Activated CD4-positive, alpha-beta T cell treated with anti-CD3 and anti-CD28 coated beads, Interleukin-2, amount 50 U/mL, for 16 hours (primary cell): Measurements from ENCODE around the gene BPIFB1.

Experiments used
- DNase-seq: peaks from one replicate; pipeline ENCODE4 v3.0.0-alpha.2; 2020

The BPIFB1 gene

GRCh38 chr20:33332905-33333456 lies 50.0 kb downstream of the BPIFB1 start:
- no peak for DNase-seq

DNA sequence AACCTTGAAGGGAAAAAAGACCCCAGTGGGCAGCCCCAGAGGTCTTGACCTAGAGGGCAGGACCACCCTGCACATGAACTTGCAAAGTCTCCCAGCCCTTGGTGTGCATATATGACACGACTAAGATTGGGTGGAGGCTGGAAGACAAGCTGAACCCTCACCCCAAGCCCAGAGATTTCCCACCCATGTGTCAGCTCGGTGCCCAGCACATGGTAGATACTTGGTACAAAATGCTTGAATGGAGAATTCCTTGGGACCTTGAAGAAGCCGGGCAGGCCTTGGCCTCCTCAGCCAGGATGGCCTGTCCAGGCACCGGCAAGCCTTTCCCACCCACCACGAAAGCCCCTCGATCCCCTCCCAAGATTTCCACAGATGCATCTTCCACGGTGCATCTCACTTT lies 50.6 kb downstream of the BPIFB1 start:
- no peak for DNase-seq

GRCh38 chr20:33334111-33334510 lies 51.1 kb downstream of the BPIFB1 start:
- no peak for DNase-seq

- no peak for DNase-seq
Measured at GRCh38 chr20:33336375-33336774, 53.4 kb downstream of the BPIFB1 start.

DNA sequence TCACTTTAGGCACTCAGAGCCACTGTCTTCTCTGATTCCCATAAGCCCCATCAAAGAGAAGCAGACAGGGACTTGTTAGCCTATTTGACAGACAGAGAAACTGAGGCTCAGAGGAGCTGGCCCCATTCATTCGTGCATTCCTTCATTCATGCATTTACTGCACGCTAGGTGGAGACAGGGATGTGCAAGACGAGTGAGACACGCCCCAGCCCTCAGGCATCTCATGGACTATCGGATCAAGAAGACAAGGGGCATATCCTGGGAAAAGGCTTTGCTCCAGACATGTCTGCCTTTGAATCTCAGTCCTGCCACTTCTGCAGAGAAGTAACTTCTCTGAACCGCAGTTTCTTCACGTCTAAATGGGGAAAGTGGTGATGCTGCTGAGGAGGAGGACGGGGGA lies 54.1 kb downstream of the BPIFB1 start:
- no peak for DNase-seq

- no peak for DNase-seq
Measured at GRCh38 chr20:33337531-33338165, 54.6 kb downstream of the BPIFB1 start.

DNA sequence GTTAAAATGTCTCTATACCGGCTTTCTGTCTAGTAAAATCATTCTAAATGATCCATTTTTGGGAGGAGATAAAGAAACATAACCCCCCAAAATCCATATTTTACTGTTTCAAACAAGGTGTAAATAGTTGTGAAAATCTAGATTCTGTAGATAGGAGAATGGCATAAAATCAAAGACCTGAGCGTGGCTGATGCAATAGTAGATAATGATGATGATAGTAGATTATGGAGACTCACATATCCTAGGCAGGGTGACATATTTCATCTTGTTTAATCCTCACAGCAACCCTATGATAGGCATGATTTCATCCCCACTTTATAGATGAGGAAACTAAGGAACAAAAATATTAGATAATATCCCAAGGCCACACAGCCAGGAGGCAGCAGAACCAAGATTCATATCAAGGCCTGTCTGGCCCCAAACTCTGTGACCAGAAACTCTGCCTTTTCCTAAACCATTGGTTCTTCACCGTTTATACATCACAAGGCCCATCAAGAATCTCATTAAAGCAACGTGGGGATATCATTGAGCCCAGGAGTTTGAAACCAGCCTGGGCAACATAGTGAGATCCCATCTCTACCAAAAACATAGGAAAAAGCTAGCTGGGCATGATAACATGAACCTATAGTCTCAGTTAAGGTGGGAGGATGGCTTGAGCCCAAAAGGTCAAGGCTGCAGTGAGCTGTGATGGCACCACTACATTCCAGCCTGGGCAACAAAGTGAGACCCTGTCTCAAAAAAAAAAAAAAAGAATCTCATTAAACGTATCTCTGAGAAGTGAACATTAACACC lies 55.6 kb downstream of the BPIFB1 start:
- DNase-seq, result no peak

DNA sequence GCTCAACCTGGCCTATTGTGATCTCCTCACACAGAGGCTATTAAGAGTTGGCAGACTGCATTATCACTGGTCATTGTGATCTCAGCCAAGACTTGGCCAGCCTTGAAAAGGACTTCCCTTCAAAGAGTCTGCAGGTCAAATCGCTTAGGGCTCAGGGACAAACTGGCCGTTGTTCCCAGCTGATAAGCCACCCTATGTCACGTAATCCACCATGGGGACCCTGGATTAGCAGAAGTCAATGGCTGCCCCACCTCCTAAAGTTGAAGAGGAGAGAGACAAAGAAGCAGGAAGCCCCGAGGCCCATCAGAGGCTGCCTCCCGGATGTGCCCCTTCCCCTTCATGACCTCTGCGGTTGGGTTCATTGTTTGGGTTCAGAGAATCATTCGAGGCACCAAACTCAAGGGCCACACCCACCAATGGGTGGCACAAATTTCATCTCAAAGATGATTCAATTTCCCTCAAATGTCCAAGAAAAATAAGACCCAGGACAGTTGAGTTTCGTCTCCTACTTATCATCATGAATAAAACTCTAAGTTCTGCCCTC lies 56.6 kb downstream of the BPIFB1 start:
- no peak for DNase-seq

- no peak for DNase-seq
Measured at GRCh38 chr20:33343521-33343920, 60.5 kb downstream of the BPIFB1 start.

GRCh38 chr20:33345342-33345741 lies 62.3 kb downstream of the BPIFB1 start:
- DNase-seq, result no peak

- no peak for DNase-seq
Measured at GRCh38 chr20:33348136-33348937, 65.3 kb downstream of the BPIFB1 start.

DNA sequence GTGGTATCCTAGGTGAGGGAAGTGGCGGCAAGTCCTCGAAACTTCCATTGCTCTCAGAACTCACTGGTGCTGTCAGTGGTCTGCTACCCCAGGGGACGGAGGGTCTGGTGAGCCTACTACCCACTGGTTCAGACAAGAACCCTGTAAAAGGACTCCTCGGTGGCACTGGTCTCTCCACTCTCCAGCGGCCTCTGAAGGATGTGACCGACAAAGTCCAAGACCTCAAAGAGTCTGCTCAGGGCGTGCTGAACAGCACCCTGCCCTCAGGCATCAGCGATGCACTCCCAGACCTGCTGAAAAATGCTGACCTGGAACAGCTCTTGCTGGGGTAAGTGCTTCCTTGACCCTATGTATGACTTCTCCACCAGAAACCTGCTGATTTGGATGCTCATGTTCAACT lies 66.5 kb downstream of the BPIFB1 start:
- DNase-seq, result no peak

DNA sequence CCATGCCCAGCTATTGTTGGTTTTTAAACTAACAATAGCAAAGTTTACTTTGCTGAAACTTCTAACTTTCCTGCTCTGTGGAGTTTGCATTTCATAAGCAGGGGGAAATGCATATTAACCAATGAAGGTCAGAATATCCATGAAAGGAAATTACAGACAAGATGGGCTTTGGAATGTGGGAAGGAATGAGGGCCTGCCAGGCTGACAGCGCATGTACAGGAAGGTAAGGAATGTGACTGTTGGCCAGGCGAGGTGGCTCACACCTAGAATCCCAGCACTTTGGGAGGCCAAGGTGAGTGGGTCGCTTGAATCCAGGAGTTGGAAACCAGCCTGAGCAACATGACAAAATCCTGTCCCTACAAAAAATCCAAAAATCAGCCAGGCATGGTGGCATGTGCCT lies 68.7 kb downstream of the BPIFB1 start:
- no peak for DNase-seq

DNA sequence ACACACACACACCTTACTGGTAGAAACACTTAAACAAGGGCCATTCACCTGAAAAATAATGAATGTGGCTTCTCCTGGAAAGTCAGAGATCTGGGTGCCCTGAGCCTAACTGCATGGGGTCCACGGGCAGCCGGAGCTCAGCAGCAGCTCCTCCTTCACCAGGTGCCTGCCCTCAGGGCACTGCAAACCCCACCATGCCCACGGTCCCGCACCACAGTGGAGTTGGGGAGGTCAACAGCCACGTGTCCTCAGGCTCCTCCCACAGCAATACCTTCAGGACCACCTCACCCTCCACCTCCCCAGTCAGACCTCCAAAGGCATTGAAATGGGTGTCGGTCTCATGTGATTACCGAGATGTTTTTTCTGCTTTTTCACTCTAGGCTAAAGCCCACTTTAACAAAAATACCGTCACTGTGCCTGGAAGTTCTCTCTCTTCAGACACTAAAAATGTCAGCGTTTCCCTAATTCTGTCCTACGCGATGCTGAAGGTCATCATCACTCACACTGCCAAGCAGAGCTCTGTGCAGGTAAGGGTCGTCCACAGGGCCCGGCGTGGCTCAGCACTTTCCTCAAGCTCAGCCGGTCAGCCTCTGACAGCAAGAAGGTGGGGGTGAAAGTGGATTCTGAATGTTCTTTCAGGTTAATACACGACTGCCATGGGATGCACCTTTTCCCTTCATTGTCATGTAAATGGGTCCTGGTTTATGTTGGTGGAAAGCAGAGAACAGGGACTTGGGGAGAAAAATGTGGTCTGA lies 69.4 kb downstream of the BPIFB1 start:
- DNase-seq, result no peak

- DNase-seq, result no peak
Measured at GRCh38 chr20:33353013-33353402, 70.0 kb downstream of the BPIFB1 start.
